Kidney (tissue), 22 donors: ENCODE data around the gene MESP1. TPM values are rescaled to one million over a fixed set of nuclear protein-coding genes. Genes with fewer than 3 reads are reported as not detected.

Source experiments
- DNase-seq, 5 donors: peaks; one replicate each; pipeline ENCODE4 v3.0.0-alpha.2; 2013 to 2020
- FAIRE-seq: peaks from 2 replicates; lab custom pipeline; 2012; peaks lifted over from hg19 to GRCh38; lab: Jason Lieb, UNC
- H3K27ac ChIP-seq, 2 donors: one replicate each; pipeline ENCODE4 v1.7.0; 2013; ENCODE audit warnings: low read depth in 2 of 2, low read length in 2 of 2, inconsistent platforms in 1 of 2
- H3K27me3 ChIP-seq: one replicate; pipeline ENCODE4 v1.7.1; 2013; ENCODE audit warnings: low read length, inconsistent platforms; ENCODE audit not compliant: control insufficient read depth, insufficient read depth
- H3K36me3 ChIP-seq, 3 donors: one replicate each; pipeline versions ENCODE4 v1.7.0 to v1.7.1; 2013; ENCODE audit warnings: low read length in 3 of 3, control low read depth in 1 of 3, inconsistent platforms in 1 of 3; ENCODE audit not compliant: insufficient read depth in 3 of 3, control insufficient read depth in 2 of 3
- H3K4me1 ChIP-seq, 3 donors: one replicate each; pipeline versions ENCODE4 v1.7.0 to v1.7.1; 2013; ENCODE audit warnings: low read length in 3 of 3, inconsistent platforms in 1 of 3, low read depth in 1 of 3; ENCODE audit not compliant: control insufficient read depth in 2 of 3, insufficient read depth in 2 of 3
- H3K4me3 ChIP-seq, 3 donors: one replicate each; pipeline versions ENCODE4 v1.7.0 to v1.8.1; 2013; ENCODE audit warnings: low read length in 3 of 3, control low read depth in 1 of 3, inconsistent platforms in 1 of 3
- H3K9ac ChIP-seq, 3 donors: one replicate each; pipeline versions ENCODE4 v1.7.0 to v1.7.1; 2013; ENCODE audit warnings: low read length in 3 of 3, control low read depth in 1 of 3, inconsistent platforms in 1 of 3
- H3K9me3 ChIP-seq, 3 donors: one replicate each; pipeline versions ENCODE4 v1.7.0 to v1.7.1; 2013; ENCODE audit warnings: low read length in 3 of 3, control low read depth in 1 of 3, inconsistent platforms in 1 of 3; ENCODE audit not compliant: control insufficient read depth in 2 of 3, insufficient read depth in 1 of 3
- CTCF ChIP-seq: IDR thresholded peaks from 3 replicates; pipeline ENCODE4 v1.5.1; 2012; ENCODE audit warnings: mild to moderate bottlenecking, moderate library complexity, borderline replicate concordance; ENCODE audit not compliant: insufficient read depth; ENCODE audit errors: extremely low read depth
- intact Hi-C: fragments of 100-400 bp; cut with DNase I; formaldehyde crosslinking; loops from one replicate; pipeline ENCODE4 v1.11.1; 2022
- long read RNA-seq, 10 donors: library from polyadenylated mRNA in 1 of 10; unstranded in 1 of 10; transcript quantifications; one replicate each; pipeline ENCODE4 v2.0.0 and lab custom pipeline, GENCODE V29; 2021 to 2026
- polyA plus RNA-seq: library from polyadenylated mRNA; stranded (reverse); fragments of 350-450 nt; fragmentation: Illumina TruSeq; extraction: RNeasy Lipid Tissue Mini Kit (QIAGEN cat#74804); gene quantifications from one replicate; pipeline ENCODE4 v1.2.3, GENCODE V29; 2014; ENCODE audit warnings: low read depth, low replicate concordance; ENCODE audit not compliant: insufficient read depth
- total RNA-seq: library from RNA; stranded (reverse); fragmentation: NEBNext Ultra II Directional; extraction: Animal tissue kit (Norgen Biotek cat#: 25700); gene quantifications from one replicate; pipeline ENCODE4 v1.2.1, GENCODE V29; 2021
- donor health status: control.
- donor health status: control.
- donor health status: control.
- donor health status: control.
- donor health status: control.
- donor health status: DM: yes; HTN: yes; CAD: no.
- donor health status: Normal renal cell carcinoma (clear cell type).

The MESP1 gene
- total RNA-seq (2.1 TPM), polyA plus RNA-seq (6.0 TPM)
- long read RNA-seq, donor 1, partial matches to known transcripts, result 0 of 2 reads
- long read RNA-seq, donor 1, other reads (novel, unspliced or antisense), result 0 of 2 reads
- long read RNA-seq, donor 2, partial matches to known transcripts, result 0 of 2 reads
- long read RNA-seq, donor 2, other reads (novel, unspliced or antisense), result 0 of 2 reads
- long read RNA-seq, donor 3, partial matches to known transcripts, result 0 of 1 reads
- long read RNA-seq, donor 3, other reads (novel, unspliced or antisense), result 0 of 1 reads
- long read RNA-seq, donor 4, partial matches to known transcripts, result 0 of 2 reads
- long read RNA-seq, donor 4, other reads (novel, unspliced or antisense), result 0 of 2 reads
- long read RNA-seq, donor 5, result 0 reads
- long read RNA-seq, donor 6, partial matches to known transcripts, result 0 of 4 reads
- long read RNA-seq, donor 6, other reads (novel, unspliced or antisense), result 0 of 4 reads
- long read RNA-seq, donor 7, partial matches to known transcripts, result 0 of 5 reads
- long read RNA-seq, donor 7, other reads (novel, unspliced or antisense), result 4 of 5 reads
- long read RNA-seq, donor 8, partial matches to known transcripts, result 0 of 1 reads
- long read RNA-seq, donor 8, other reads (novel, unspliced or antisense), result 0 of 1 reads
- long read RNA-seq, donor 9, result 0 reads
- long read RNA-seq, donor 10, partial matches to known transcripts, result 0 of 3 reads
- long read RNA-seq, donor 10, other reads (novel, unspliced or antisense), result 0 of 3 reads

- Histone ChIP-seq H3K9ac (peak within 1 kb of the TSS in 2 of 3 donors; percentile 29 to 31), H3K27ac (no peak within 1 kb of the TSS), H3K27me3 (peaks cover 6% of the 10 kb centered on the region), H3K4me3 (peak within 1 kb of the TSS; percentile 6 to 55 (median 28)), H3K4me1 (peaks cover 0 to 12% (median 0%) of the 10 kb centered on the region in 3 donors), H3K36me3 (no peaks in the 10 kb centered on the region), H3K9me3 (no peaks in the 10 kb centered on the region)
- peak; percentile 53 for TF ChIP-seq CTCF
- peak; percentile 94 to 97 (median 97) for DNase-seq
- FAIRE-seq, result no peak
- intact Hi-C loops, result no loop called here
Observed at GRCh38 chr15:89750560-89751542, at the start of gene MESP1. Gene MESP1, minus strand, starts transcription at chr15:89751249. Its CDS starts 18 bp downstream, at chr15:89751231.

- H3K4me3 ChIP-seq, result no peak overlapping the region
- FAIRE-seq, result no peak
- TF ChIP-seq CTCF, result no peak
- peak in 1 of 5 donors; percentile 21 for DNase-seq
- H3K4me1 ChIP-seq, result peaks cover 0 to 12% (median 0%) of the 10 kb centered on the region in 3 donors
- H3K9me3 ChIP-seq, result no peaks in the 10 kb centered on the region
- H3K27me3 ChIP-seq, result no peaks in the 10 kb centered on the region
- intact Hi-C loops, result no loop called here
- H3K36me3 ChIP-seq, result peaks cover 0 to 23% (median 3%) of the 10 kb centered on the region in 3 donors
- no peak overlapping the region for H3K27ac ChIP-seq
- H3K9ac ChIP-seq, result no peak overlapping the region
Observed at GRCh38 chr15:89799918-89800498, 49.0 kb upstream of the MESP1 start.

GRCh38 chr15:89799011-89799911, 48.2 kb upstream of the MESP1 start:
- FAIRE-seq (no peak), DNase-seq (peak in 1 of 5 donors; percentile 45)

More at GRCh38 chr15:89799011-89799911, 48.2 kb upstream of the MESP1 start:
- Histone ChIP-seq H3K27me3 (no peaks in the 10 kb centered on the region), H3K36me3 (peaks cover 0 to 23% (median 3%) of the 10 kb centered on the region in 3 donors), H3K4me3 (no peak overlapping the region), H3K9ac (no peak overlapping the region), H3K9me3 (no peaks in the 10 kb centered on the region), H3K4me1 (peaks cover 0 to 15% (median 4%) of the 10 kb centered on the region in 3 donors), H3K27ac (no peak overlapping the region)
- no peak for TF ChIP-seq CTCF
- intact Hi-C loops, result no loop called here
